ENCODE results near the gene RNF8.

The RNF8 gene

GRCh38 chr6:37359039-37359438, 5.3 kb downstream of the RNF8 start:
- DNase-seq (ENCODE audit: low spot score) = no peak

- DNase-seq (ENCODE audit: low spot score) = no peak
Observed at GRCh38 chr6:37362101-37362828, 8.5 kb downstream of the RNF8 start.

GRCh38 chr6:37365791-37366190, 12.0 kb downstream of the RNF8 start:
- DNase-seq (ENCODE audit: low spot score) = no peak

GRCh38 chr6:37366910-37367309, 13.1 kb downstream of the RNF8 start:
- no peak for DNase-seq (ENCODE audit: low spot score)

- no peak for DNase-seq (ENCODE audit: low spot score)
Observed at GRCh38 chr6:37368961-37369320, 15.2 kb downstream of the RNF8 start.

GRCh38 chr6:37369321-37370201, 15.8 kb downstream of the RNF8 start:
- no peak for DNase-seq (ENCODE audit: low spot score)

GRCh38 chr6:37371154-37372083, 17.6 kb downstream of the RNF8 start:
- no peak for DNase-seq (ENCODE audit: low spot score)

- DNase-seq (ENCODE audit: low spot score) = no peak
Observed at GRCh38 chr6:37372116-37372515, 18.3 kb downstream of the RNF8 start.

- DNase-seq (ENCODE audit: low spot score) = no peak
Observed at GRCh38 chr6:37373822-37374471, 20.2 kb downstream of the RNF8 start.

GRCh38 chr6:37375376-37375775, 21.6 kb downstream of the RNF8 start:
- no peak for DNase-seq (ENCODE audit: low spot score)

GRCh38 chr6:37376078-37376743, 22.4 kb downstream of the RNF8 start:
- DNase-seq (ENCODE audit: low spot score) = no peak

- DNase-seq (ENCODE audit: low spot score) = peak; percentile 6
Observed at GRCh38 chr6:37381579-37381978, 27.8 kb downstream of the RNF8 start.

GRCh38 chr6:37382994-37383765, 29.4 kb downstream of the RNF8 start:
- no peak for DNase-seq (ENCODE audit: low spot score)

- no peak for DNase-seq (ENCODE audit: low spot score)
Observed at GRCh38 chr6:37388578-37388977, 34.8 kb downstream of the RNF8 start.

GRCh38 chr6:37389857-37390256, 36.1 kb downstream of the RNF8 start:
- no peak for DNase-seq (ENCODE audit: low spot score)

GRCh38 chr6:37391120-37391519, 37.3 kb downstream of the RNF8 start:
- no peak for DNase-seq (ENCODE audit: low spot score)

- no peak for DNase-seq (ENCODE audit: low spot score)
Observed at GRCh38 chr6:37392821-37393220, 39.0 kb downstream of the RNF8 start.

GRCh38 chr6:37393381-37393929, 39.7 kb downstream of the RNF8 start:
- no peak for DNase-seq (ENCODE audit: low spot score)

- DNase-seq (ENCODE audit: low spot score) = no peak
Observed at GRCh38 chr6:37396571-37397180, 42.9 kb downstream of the RNF8 start.

GRCh38 chr6:37399131-37399530, 45.3 kb downstream of the RNF8 start:
- no peak for DNase-seq (ENCODE audit: low spot score)
